Measurements from ENCODE around the gene DBH.

DNA sequence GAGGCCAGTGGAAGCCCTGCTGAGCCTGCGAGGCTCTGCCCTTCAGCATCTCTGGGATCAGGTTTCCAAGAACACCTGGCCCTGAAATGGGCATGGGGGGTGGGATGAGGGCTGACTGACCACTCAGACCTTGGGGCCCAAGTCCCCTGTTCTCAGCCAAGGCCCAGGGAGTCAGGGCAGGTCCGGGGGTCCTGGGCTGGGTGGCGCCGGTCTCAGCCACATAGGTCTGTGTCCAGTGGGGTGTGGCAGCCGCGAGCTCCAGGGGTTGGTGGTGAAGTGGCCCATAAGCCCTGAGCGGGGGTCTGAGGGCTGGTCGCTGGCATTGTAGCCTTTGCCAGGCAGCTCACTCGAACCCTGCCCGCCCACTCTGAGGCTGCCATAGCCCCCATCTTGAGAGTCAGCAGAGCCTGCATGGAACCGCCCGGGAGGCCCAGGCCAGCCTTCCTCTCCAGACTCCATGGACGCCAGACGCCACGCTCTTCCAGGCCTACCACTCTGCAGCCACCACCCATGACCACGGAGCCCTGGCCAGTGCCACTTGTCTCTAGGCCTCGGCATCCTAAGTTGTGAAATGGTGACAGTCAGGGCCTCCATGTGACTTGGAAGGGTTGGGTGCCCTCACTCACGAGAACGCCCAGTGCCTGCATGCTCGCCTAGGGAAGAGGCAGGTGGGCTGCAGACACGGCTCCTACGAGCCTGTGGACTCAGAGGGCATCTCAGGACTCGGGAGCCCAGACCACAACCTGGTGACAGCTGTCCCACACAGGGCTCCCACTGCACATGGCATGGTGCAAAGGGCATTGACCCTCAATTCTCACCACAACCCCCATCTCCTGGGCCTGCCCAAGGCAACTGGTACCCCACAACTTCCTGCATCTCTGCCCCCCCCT, 6.7 kb upstream of the DBH start:
- TF ChIP-seq POLR2AphosphoS5 (IDR thresholded peaks at IDR 0.05; ENCODE audit: insufficient read depth, low read depth, low read length) (no peak), MYC (IDR thresholded peaks at IDR 0.05; ENCODE audit: low read depth, low read length) (no peak), CTCF (IDR thresholded peaks at IDR 0.05; ENCODE audit: extremely low read depth in 1 of 2, insufficient read depth in 1 of 2, low read depth in 1 of 2, low read length in 2 of 2) (no peak)

All from endothelial cell of umbilical vein (primary cell).